GM12878 (cell line): ENCODE data around the gene KPNA3. TPM values are rescaled to one million over a fixed set of nuclear protein-coding genes. Genes with fewer than 3 reads are reported as not detected.

Experiments
- ATF3 ChIP-seq: IDR thresholded peaks from 2 replicates; pipeline ENCODE4 v1.6.1; 2011; ENCODE audit warnings: low read depth, mild to moderate bottlenecking, low read length, moderate library complexity, borderline replicate concordance; ENCODE audit errors: extremely low read depth
- BCLAF1 ChIP-seq: fragments of 450-650 bp; IDR thresholded peaks from 2 replicates; pipeline ENCODE4 v1.6.1; 2017; ENCODE audit warnings: antibody characterized with exemption, mild to moderate bottlenecking, moderate library complexity
- CBFB ChIP-seq: IDR thresholded peaks from 2 replicates; pipeline ENCODE4 v1.6.1; 2016; ENCODE audit warnings: antibody characterized with exemption, low read depth
- CHD1 ChIP-seq: IDR thresholded peaks from 2 replicates; pipeline ENCODE4 v1.6.1; 2012; ENCODE audit warnings: low read depth, low read length, improper control_type of control experiment
- CHD4 ChIP-seq: fragments of 200-600 bp; sonication (generic); IDR thresholded peaks from 2 replicates; pipeline ENCODE4 v1.6.1; 2016; ENCODE audit warnings: mild to moderate bottlenecking
- DPF2 ChIP-seq: fragments of 450-650 bp; IDR thresholded peaks from 2 replicates; pipeline ENCODE4 v1.6.1; 2017; ENCODE audit warnings: mild to moderate bottlenecking
- ESRRA ChIP-seq: IDR thresholded peaks from 2 replicates; pipeline ENCODE4 v1.6.1; 2012; ENCODE audit warnings: mild to moderate bottlenecking, low read length, improper control_type of control experiment
- HDGF ChIP-seq: fragments of 450-650 bp; IDR thresholded peaks from 2 replicates; pipeline ENCODE4 v1.6.1; 2016; ENCODE audit warnings: antibody characterized with exemption
- NBN ChIP-seq: fragments of 450-650 bp; IDR thresholded peaks from 2 replicates; pipeline ENCODE4 v1.6.1; 2016
- NFYB ChIP-seq: IDR thresholded peaks from 2 replicates; pipeline ENCODE4 v1.6.1; 2011; ENCODE audit warnings: low read depth, mild to moderate bottlenecking, low read length, improper control_type of control experiment, moderate library complexity; ENCODE audit not compliant: insufficient read depth
- SMAD1 ChIP-seq: fragments of 450-650 bp; IDR thresholded peaks from 2 replicates; pipeline ENCODE4 v1.6.1; 2018; ENCODE audit warnings: mild to moderate bottlenecking, low read depth; ENCODE audit not compliant: partially characterized antibody
- YBX1 ChIP-seq: fragments of 450-650 bp; IDR thresholded peaks from 2 replicates; pipeline ENCODE4 v1.6.1; 2016; ENCODE audit warnings: antibody characterized with exemption
- YY1 ChIP-seq: IDR thresholded peaks from 2 replicates; pipeline ENCODE4 v1.6.1; 2011; ENCODE audit warnings: low read depth, mild to moderate bottlenecking, low read length
- ZBTB33 ChIP-seq: fragments of 450-650 bp; IDR thresholded peaks from 2 replicates; pipeline ENCODE4 v1.6.1; 2017; ENCODE audit warnings: mild to moderate bottlenecking
- ZNF24 ChIP-seq: fragments of 450-650 bp; IDR thresholded peaks from 2 replicates; pipeline ENCODE4 v1.6.1; 2017; ENCODE audit warnings: antibody characterized with exemption, mild to moderate bottlenecking
- ZNF274 ChIP-seq: IDR thresholded peaks from one replicate; pipeline ENCODE4 v1.8.0; 2011; ENCODE audit not compliant: insufficient read length, insufficient read depth
- polyA plus RNA-seq, 11 experiments: library from polyadenylated mRNA; depleted of rRNA in 4 of 11; unstranded in 6 of 11; stranded (reverse) in 5 of 11; fragments of >200 nt; fragmentation: Nextera tagmentation in 4 of 11; fragmentation: Illumina TruSeq in 1 of 11; extraction: Ambion mirVana in 4 of 11; extraction: Trizol in 1 of 11; gene quantifications; 1 replicate in 1 of 11; 2 replicates in 10 of 11; pipeline versions ENCODE4 v1.2.1 to v1.2.3, GENCODE V29; 2011 to 2016; ENCODE audit warnings: inconsistent platforms in 2 of 11, missing spikeins in 2 of 11, low read depth in 1 of 11
- total RNA-seq, 4 experiments: library from RNA; depleted of rRNA in 3 of 4; stranded (reverse); fragments of >200 nt in 3 of 4; fragmentation: Illumina TruSeq in 1 of 4; extraction: Trizol in 1 of 4; gene quantifications; 2 replicates each; pipeline versions ENCODE4 v1.2.1 to v1.2.3, GENCODE V29; 2013 to 2021
- TF ChIP-seq, protein P1 (sequence below): fragments of 450-650 bp; IDR thresholded peaks from 2 replicates; pipeline ENCODE4 v1.6.1; 2016; ENCODE audit warnings: mild to moderate bottlenecking
- TF ChIP-seq, protein P2 (sequence below): IDR thresholded peaks from 2 replicates; pipeline ENCODE4 v1.6.1; 2012; ENCODE audit warnings: mild to moderate bottlenecking, low read depth, low read length
- TF ChIP-seq, protein P3 (sequence below): IDR thresholded peaks from 2 replicates; pipeline ENCODE4 v1.6.1; 2012; ENCODE audit warnings: low read length, inconsistent platforms

The KPNA3 gene
- total and polyA plus RNA-seq, 10 of the 15 experiments (the other 5 are each of a cell fraction or from before 2014, with no cell fraction given): 23.3 to 50.5 (median 31.1) TPM

GRCh38 chr13:49792550-49793324 lies at the start of gene KPNA3 (continued):
- no peak for TF ChIP-seq BCLAF1
- no peak for TF ChIP-seq CBFB
- TF ChIP-seq, protein P1, sequence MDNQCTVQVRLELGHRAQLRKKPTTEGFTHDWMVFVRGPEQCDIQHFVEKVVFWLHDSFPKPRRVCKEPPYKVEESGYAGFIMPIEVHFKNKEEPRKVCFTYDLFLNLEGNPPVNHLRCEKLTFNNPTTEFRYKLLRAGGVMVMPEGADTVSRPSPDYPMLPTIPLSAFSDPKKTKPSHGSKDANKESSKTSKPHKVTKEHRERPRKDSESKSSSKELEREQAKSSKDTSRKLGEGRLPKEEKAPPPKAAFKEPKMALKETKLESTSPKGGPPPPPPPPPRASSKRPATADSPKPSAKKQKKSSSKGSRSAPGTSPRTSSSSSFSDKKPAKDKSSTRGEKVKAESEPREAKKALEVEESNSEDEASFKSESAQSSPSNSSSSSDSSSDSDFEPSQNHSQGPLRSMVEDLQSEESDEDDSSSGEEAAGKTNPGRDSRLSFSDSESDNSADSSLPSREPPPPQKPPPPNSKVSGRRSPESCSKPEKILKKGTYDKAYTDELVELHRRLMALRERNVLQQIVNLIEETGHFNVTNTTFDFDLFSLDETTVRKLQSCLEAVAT: peak; percentile 60
- TF ChIP-seq ZNF24: no peak
- TF ChIP-seq DPF2: peak; percentile 32; the same call in 1 of the 2 replicates
- TF ChIP-seq ZNF274: no peak
- TF ChIP-seq ATF3: no peak; the same call in 1 of the 2 replicates
- no peak for TF ChIP-seq CHD1
- no peak for TF ChIP-seq SMAD1
- no peak for TF ChIP-seq ZBTB33
- TF ChIP-seq, protein P2, sequence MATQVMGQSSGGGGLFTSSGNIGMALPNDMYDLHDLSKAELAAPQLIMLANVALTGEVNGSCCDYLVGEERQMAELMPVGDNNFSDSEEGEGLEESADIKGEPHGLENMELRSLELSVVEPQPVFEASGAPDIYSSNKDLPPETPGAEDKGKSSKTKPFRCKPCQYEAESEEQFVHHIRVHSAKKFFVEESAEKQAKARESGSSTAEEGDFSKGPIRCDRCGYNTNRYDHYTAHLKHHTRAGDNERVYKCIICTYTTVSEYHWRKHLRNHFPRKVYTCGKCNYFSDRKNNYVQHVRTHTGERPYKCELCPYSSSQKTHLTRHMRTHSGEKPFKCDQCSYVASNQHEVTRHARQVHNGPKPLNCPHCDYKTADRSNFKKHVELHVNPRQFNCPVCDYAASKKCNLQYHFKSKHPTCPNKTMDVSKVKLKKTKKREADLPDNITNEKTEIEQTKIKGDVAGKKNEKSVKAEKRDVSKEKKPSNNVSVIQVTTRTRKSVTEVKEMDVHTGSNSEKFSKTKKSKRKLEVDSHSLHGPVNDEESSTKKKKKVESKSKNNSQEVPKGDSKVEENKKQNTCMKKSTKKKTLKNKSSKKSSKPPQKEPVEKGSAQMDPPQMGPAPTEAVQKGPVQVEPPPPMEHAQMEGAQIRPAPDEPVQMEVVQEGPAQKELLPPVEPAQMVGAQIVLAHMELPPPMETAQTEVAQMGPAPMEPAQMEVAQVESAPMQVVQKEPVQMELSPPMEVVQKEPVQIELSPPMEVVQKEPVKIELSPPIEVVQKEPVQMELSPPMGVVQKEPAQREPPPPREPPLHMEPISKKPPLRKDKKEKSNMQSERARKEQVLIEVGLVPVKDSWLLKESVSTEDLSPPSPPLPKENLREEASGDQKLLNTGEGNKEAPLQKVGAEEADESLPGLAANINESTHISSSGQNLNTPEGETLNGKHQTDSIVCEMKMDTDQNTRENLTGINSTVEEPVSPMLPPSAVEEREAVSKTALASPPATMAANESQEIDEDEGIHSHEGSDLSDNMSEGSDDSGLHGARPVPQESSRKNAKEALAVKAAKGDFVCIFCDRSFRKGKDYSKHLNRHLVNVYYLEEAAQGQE: no peak
- TF ChIP-seq NFYB: peak; percentile 82
- peak; percentile 85 for TF ChIP-seq NBN
- TF ChIP-seq YY1: peak; percentile 21; the same call in 1 of the 2 replicates
- no peak for TF ChIP-seq CHD4
- TF ChIP-seq YBX1: no peak
- TF ChIP-seq ESRRA: no peak
- TF ChIP-seq, protein P3, sequence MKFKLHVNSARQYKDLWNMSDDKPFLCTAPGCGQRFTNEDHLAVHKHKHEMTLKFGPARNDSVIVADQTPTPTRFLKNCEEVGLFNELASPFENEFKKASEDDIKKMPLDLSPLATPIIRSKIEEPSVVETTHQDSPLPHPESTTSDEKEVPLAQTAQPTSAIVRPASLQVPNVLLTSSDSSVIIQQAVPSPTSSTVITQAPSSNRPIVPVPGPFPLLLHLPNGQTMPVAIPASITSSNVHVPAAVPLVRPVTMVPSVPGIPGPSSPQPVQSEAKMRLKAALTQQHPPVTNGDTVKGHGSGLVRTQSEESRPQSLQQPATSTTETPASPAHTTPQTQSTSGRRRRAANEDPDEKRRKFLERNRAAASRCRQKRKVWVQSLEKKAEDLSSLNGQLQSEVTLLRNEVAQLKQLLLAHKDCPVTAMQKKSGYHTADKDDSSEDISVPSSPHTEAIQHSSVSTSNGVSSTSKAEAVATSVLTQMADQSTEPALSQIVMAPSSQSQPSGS: no peak
- peak; percentile 89 for TF ChIP-seq HDGF
